Mucosa of rectum (tissue), 2 donors: ENCODE measurements around the gene TSG101.

ENCODE experiments used
- H3K27ac ChIP-seq, 2 donors: one replicate each; pipeline ENCODE4 v1.7.0; 2013; ENCODE audit warnings: inconsistent platforms in 2 of 2, low read depth in 2 of 2, low read length in 2 of 2
- H3K27me3 ChIP-seq, 2 donors: one replicate each; pipeline ENCODE4 v1.7.0; 2013; ENCODE audit warnings: low read length in 2 of 2; ENCODE audit not compliant: control insufficient read depth in 2 of 2, insufficient read depth in 2 of 2
- H3K36me3 ChIP-seq, 2 donors: one replicate each; pipeline ENCODE4 v1.7.0; 2013; ENCODE audit warnings: low read length in 2 of 2; ENCODE audit not compliant: control insufficient read depth in 2 of 2, insufficient read depth in 2 of 2
- H3K4me1 ChIP-seq, 2 donors: one replicate each; pipeline ENCODE4 v1.7.0; 2013; ENCODE audit warnings: low read length in 2 of 2, mild to moderate bottlenecking in 1 of 2; ENCODE audit not compliant: control insufficient read depth in 2 of 2, insufficient read depth in 2 of 2
- H3K4me3 ChIP-seq, 2 donors: one replicate each; pipeline ENCODE4 v1.7.0; 2013; ENCODE audit warnings: low read length in 2 of 2
- H3K9ac ChIP-seq, 2 donors: one replicate each; pipeline ENCODE4 v1.7.0; 2013; ENCODE audit warnings: low read length in 2 of 2, low read depth in 1 of 2, mild to moderate bottlenecking in 1 of 2
- H3K9me3 ChIP-seq, 2 donors: one replicate each; pipeline ENCODE4 v1.7.0; 2013; ENCODE audit warnings: low read length in 2 of 2; ENCODE audit not compliant: control insufficient read depth in 2 of 2
- donor health status: healthy.
- donor health status: Normal muscosa, but diverticular disease.

The TSG101 gene

GRCh38 chr11:18495703-18496102 is 31.0 kb downstream of the TSG101 start:
- Histone ChIP-seq H3K9ac (no peak overlapping the region), H3K9me3 (no peaks in the 10 kb centered on the region), H3K4me1 (no peaks in the 10 kb centered on the region), H3K27me3 (no peaks in the 10 kb centered on the region), H3K27ac (no peak overlapping the region), H3K4me3 (no peak overlapping the region), H3K36me3 (peaks cover 25 to 29% of the 10 kb centered on the region in 2 donors)

GRCh38 chr11:18495271-18495670 is 31.5 kb downstream of the TSG101 start:
- no peaks in the 10 kb centered on the region for H3K9me3 ChIP-seq
- H3K4me1 ChIP-seq: no peaks in the 10 kb centered on the region
- H3K27me3 ChIP-seq: no peaks in the 10 kb centered on the region
- peaks cover 29 to 30% of the 10 kb centered on the region in 2 donors for H3K36me3 ChIP-seq
- no peak overlapping the region for H3K27ac ChIP-seq
- no peak overlapping the region for H3K4me3 ChIP-seq
- no peak overlapping the region for H3K9ac ChIP-seq

- Histone ChIP-seq H3K9ac (no peak overlapping the region), H3K36me3 (peaks cover 25 to 33% of the 10 kb centered on the region in 2 donors), H3K4me1 (no peaks in the 10 kb centered on the region), H3K27me3 (no peaks in the 10 kb centered on the region), H3K9me3 (no peaks in the 10 kb centered on the region), H3K4me3 (no peak overlapping the region), H3K27ac (no peak overlapping the region)
Measured at GRCh38 chr11:18493310-18493709, 33.4 kb downstream of the TSG101 start.

- H3K36me3 ChIP-seq: peaks cover 22 to 33% of the 10 kb centered on the region in 2 donors
Measured at GRCh38 chr11:18492888-18493287, 33.9 kb downstream of the TSG101 start.

GRCh38 chr11:18491924-18492323 is 34.8 kb downstream of the TSG101 start:
- Histone ChIP-seq H3K9me3 (no peaks in the 10 kb centered on the region), H3K27me3 (no peaks in the 10 kb centered on the region), H3K36me3 (peaks cover 18 to 29% of the 10 kb centered on the region in 2 donors), H3K9ac (no peak overlapping the region), H3K4me1 (no peaks in the 10 kb centered on the region), H3K4me3 (no peak overlapping the region), H3K27ac (no peak overlapping the region)

More at GRCh38 chr11:18492888-18493287, 33.9 kb downstream of the TSG101 start:
- H3K9ac ChIP-seq: no peak overlapping the region
- no peak overlapping the region for H3K27ac ChIP-seq
- no peak overlapping the region for H3K4me3 ChIP-seq
- H3K4me1 ChIP-seq: no peaks in the 10 kb centered on the region
- H3K27me3 ChIP-seq: no peaks in the 10 kb centered on the region
- H3K9me3 ChIP-seq: no peaks in the 10 kb centered on the region

GRCh38 chr11:18490736-18491485 is 35.8 kb downstream of the TSG101 start:
- Histone ChIP-seq H3K4me3 (no peak overlapping the region), H3K27ac (no peak overlapping the region), H3K9me3 (no peaks in the 10 kb centered on the region), H3K36me3 (peaks cover 21 to 25% of the 10 kb centered on the region in 2 donors), H3K4me1 (no peaks in the 10 kb centered on the region), H3K9ac (no peak overlapping the region), H3K27me3 (no peaks in the 10 kb centered on the region)

GRCh38 chr11:18490319-18490718 is 36.4 kb downstream of the TSG101 start:
- Histone ChIP-seq H3K36me3 (peaks cover 23 to 28% of the 10 kb centered on the region in 2 donors), H3K27ac (no peak overlapping the region)

GRCh38 chr11:18485913-18486528 is 40.7 kb downstream of the TSG101 start:
- Histone ChIP-seq H3K4me3 (no peak overlapping the region), H3K36me3 (peaks cover 45 to 52% of the 10 kb centered on the region in 2 donors), H3K9me3 (no peaks in the 10 kb centered on the region), H3K9ac (no peak overlapping the region), H3K4me1 (no peaks in the 10 kb centered on the region), H3K27ac (no peak overlapping the region), H3K27me3 (no peaks in the 10 kb centered on the region)

More at GRCh38 chr11:18490319-18490718, 36.4 kb downstream of the TSG101 start:
- H3K9ac ChIP-seq: no peak overlapping the region
- H3K9me3 ChIP-seq: no peaks in the 10 kb centered on the region
- no peaks in the 10 kb centered on the region for H3K27me3 ChIP-seq
- no peak overlapping the region for H3K4me3 ChIP-seq
- no peaks in the 10 kb centered on the region for H3K4me1 ChIP-seq

- Histone ChIP-seq H3K4me1 (no peaks in the 10 kb centered on the region), H3K9me3 (no peaks in the 10 kb centered on the region), H3K27me3 (no peaks in the 10 kb centered on the region), H3K27ac (no peak overlapping the region), H3K4me3 (no peak overlapping the region), H3K9ac (no peak overlapping the region), H3K36me3 (peaks cover 55 to 81% of the 10 kb centered on the region in 2 donors)
Measured at GRCh38 chr11:18479063-18479462, 47.7 kb downstream of the TSG101 start.

- no peaks in the 10 kb centered on the region for H3K4me1 ChIP-seq
- no peak overlapping the region for H3K4me3 ChIP-seq
- H3K9ac ChIP-seq: no peak overlapping the region
- H3K9me3 ChIP-seq: no peaks in the 10 kb centered on the region
- H3K27me3 ChIP-seq: no peaks in the 10 kb centered on the region
- no peak overlapping the region for H3K27ac ChIP-seq
- H3K36me3 ChIP-seq: peaks cover 4 to 21% of the 10 kb centered on the region in 2 donors
Measured at GRCh38 chr11:18472587-18472986, 54.2 kb downstream of the TSG101 start.
